OCI-LY1 (cell line): ENCODE data around the gene LIPF.
"Not testable (repeated sequence)": the region's sequence is repeated elsewhere in the genome, so short reads cannot be mapped to it uniquely, and the experiment has no call there.

Source experiments
- H2AFZ ChIP-seq: fragments of 200-600 bp; sonication (generic), shearing (Covaris generic); 2 replicates; pipeline ENCODE4 v1.6.0; 2014; ENCODE audit warnings: antibody characterized with exemption, mild to moderate bottlenecking, low read length
- H3F3A ChIP-seq: fragments of 200-600 bp; sonication (generic), shearing (Covaris generic); 2 replicates; pipeline ENCODE4 v1.6.0; 2014; ENCODE audit warnings: mild to moderate bottlenecking, antibody characterized with exemption, low read length, moderate library complexity; ENCODE audit not compliant: insufficient read depth
- H3K27ac ChIP-seq: fragments of 200-600 bp; sonication (generic); 2 replicates; pipeline ENCODE4 v1.5.1; 2014; ENCODE audit warnings: low read length, mixed run types, mild to moderate bottlenecking, low read depth; ENCODE audit not compliant: poor library complexity, severe bottlenecking
- H3K27me3 ChIP-seq: fragments of 200-600 bp; sonication (generic); 2 replicates; pipeline ENCODE4 v1.6.0; 2014; ENCODE audit warnings: antibody characterized with exemption, mild to moderate bottlenecking, low read length, moderate library complexity; ENCODE audit not compliant: insufficient read depth
- H3K36me3 ChIP-seq: fragments of 200-600 bp; sonication (generic); 2 replicates; pipeline ENCODE4 v1.6.1; 2014; ENCODE audit warnings: mild to moderate bottlenecking, antibody characterized with exemption, low read length, moderate library complexity, mixed read lengths; ENCODE audit not compliant: insufficient read depth
- H3K4me1 ChIP-seq: fragments of 200-600 bp; sonication (generic); 2 replicates; pipeline ENCODE4 v1.5.1; 2014; ENCODE audit warnings: mild to moderate bottlenecking, low read length, moderate library complexity; ENCODE audit not compliant: insufficient read depth, severe bottlenecking
- H3K4me2 ChIP-seq: fragments of 200-600 bp; sonication (generic), shearing (Covaris generic); 2 replicates; pipeline ENCODE4 v1.6.1; 2014; ENCODE audit warnings: low read length
- H3K4me3 ChIP-seq: fragments of 200-600 bp; sonication (generic); 2 replicates; pipeline ENCODE4 v1.5.1; 2014; ENCODE audit warnings: low read length, low read depth, mild to moderate bottlenecking, mixed read lengths; ENCODE audit not compliant: poor library complexity, severe bottlenecking
- H3K79me2 ChIP-seq: fragments of 200-600 bp; shearing (Covaris generic); 2 replicates; pipeline ENCODE4 v1.6.1; 2016; ENCODE audit warnings: mixed run types, low read length, mixed read lengths; ENCODE audit not compliant: insufficient read depth
- H3K9ac ChIP-seq: fragments of 200-600 bp; sonication (generic), shearing (Covaris generic); 2 replicates; pipeline ENCODE4 v1.6.1; 2014; ENCODE audit warnings: mild to moderate bottlenecking, low read length, mixed read lengths
- H3K9me2 ChIP-seq: fragments of 200-600 bp; sonication (generic), shearing (Covaris generic); 2 replicates; pipeline ENCODE4 v1.6.1; 2014; ENCODE audit warnings: low read depth, mild to moderate bottlenecking, low read length, mixed read lengths
- H3K9me3 ChIP-seq: fragments of 200-600 bp; shearing (Covaris generic); 2 replicates; pipeline ENCODE4 v1.6.1; 2014; ENCODE audit warnings: low read length, mixed read lengths
- H4K20me1 ChIP-seq: fragments of 200-600 bp; sonication (generic), shearing (Covaris generic); 2 replicates; pipeline ENCODE4 v1.6.0; 2016; ENCODE audit warnings: mild to moderate bottlenecking, low read length; ENCODE audit not compliant: insufficient read depth
- EZH2 ChIP-seq: fragments of 200-600 bp; sonication (generic), shearing (Covaris generic); IDR thresholded peaks from 2 replicates; pipeline ENCODE4 v1.8.0; 2017; ENCODE audit warnings: borderline replicate concordance, mixed run types, mild to moderate bottlenecking, antibody characterized with exemption, low read length, moderate library complexity, mixed read lengths
- TF ChIP-seq, protein P1 (sequence below): fragments of 200-600 bp; sonication (generic), shearing (Covaris generic); IDR thresholded peaks from 2 replicates; pipeline ENCODE4 v1.5.1; 2017; ENCODE audit warnings: mild to moderate bottlenecking, antibody characterized with exemption, low read length, moderate library complexity, mixed read lengths

Gene LIPF

DNA sequence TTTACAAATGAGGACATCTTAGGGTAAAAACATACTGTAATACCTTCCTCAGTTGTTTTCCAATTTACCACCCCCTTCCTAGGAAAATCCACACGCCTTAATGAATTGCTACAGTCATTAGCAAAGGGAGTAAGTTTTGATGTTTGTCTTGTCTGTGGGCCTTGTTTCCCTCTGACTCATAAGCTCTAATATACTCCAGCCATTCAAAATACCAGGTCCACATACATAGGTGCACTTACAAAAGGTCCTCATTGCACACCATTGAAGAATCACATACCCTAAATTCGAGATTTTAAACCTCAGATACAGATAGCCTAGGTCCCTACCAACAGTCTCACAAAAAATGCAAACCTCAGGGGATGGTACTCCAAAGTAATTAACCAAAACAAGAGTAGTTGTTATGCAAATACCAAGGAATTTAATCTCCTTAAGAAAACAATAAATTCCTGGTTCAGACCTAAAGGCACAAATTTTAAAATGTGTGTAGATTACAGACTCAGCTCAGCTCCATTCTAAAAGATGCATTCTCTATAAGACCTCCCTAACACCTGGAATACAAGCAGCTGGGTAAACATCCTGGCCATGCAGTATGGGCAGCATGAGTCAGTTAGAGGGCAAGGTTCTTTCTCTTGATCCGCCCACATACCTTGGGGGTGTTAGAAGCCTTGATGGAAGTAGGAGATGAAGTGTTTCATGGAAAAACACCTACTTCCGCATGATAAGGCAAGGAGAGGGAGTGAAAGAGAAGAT, 38.8 kb downstream of the LIPF start:
- no peaks in the 10 kb centered on the region for H3K79me2 ChIP-seq
- H3K27ac ChIP-seq, result no peak overlapping the region
- no peaks in the 10 kb centered on the region for H4K20me1 ChIP-seq
- H3K4me3 ChIP-seq, result no peak overlapping the region
- no peaks in the 10 kb centered on the region for H3K4me1 ChIP-seq
- no peaks in the 10 kb centered on the region for H3K36me3 ChIP-seq
- no peaks in the 10 kb centered on the region for H3K27me3 ChIP-seq
- no peaks in the 10 kb centered on the region for H3K9me2 ChIP-seq
- H3K9me3 ChIP-seq, result no peaks in the 10 kb centered on the region
- no peak overlapping the region for H3K9ac ChIP-seq
- no peak overlapping the region for H2AFZ ChIP-seq
- H3F3A ChIP-seq, result no peaks in the 10 kb centered on the region
- H3K4me2 ChIP-seq, result no peak overlapping the region
- TF ChIP-seq, protein P1, sequence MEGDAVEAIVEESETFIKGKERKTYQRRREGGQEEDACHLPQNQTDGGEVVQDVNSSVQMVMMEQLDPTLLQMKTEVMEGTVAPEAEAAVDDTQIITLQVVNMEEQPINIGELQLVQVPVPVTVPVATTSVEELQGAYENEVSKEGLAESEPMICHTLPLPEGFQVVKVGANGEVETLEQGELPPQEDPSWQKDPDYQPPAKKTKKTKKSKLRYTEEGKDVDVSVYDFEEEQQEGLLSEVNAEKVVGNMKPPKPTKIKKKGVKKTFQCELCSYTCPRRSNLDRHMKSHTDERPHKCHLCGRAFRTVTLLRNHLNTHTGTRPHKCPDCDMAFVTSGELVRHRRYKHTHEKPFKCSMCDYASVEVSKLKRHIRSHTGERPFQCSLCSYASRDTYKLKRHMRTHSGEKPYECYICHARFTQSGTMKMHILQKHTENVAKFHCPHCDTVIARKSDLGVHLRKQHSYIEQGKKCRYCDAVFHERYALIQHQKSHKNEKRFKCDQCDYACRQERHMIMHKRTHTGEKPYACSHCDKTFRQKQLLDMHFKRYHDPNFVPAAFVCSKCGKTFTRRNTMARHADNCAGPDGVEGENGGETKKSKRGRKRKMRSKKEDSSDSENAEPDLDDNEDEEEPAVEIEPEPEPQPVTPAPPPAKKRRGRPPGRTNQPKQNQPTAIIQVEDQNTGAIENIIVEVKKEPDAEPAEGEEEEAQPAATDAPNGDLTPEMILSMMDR, result no peak

DNA sequence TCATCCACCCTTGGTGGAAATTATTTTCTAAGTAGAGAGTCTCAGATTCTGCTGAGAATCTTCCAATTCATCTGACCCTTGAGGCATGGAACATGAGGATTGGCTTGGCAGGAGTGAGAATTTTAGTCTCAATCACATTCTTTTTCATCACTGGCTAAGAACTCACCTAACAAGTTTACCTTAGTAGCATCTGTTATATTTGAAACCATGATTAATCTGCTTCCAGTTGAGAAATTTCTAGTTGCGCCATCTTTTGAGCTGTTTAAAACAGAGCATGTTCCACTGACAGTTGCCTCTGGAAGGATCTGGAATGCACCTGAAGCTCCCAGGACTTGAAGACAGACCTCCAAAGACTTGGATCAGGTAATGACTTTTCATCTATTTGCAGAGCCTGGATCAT, 41.7 kb downstream of the LIPF start, which contains the start of gene LIPK:
Gene LIPK (plus strand): TSS at position 292 of the 400 bp plus-strand sequence. CDS start 18,295 bp downstream, outside the sequence.
- H2AFZ ChIP-seq, result no peak within 1 kb of the TSS
- no peaks in the 10 kb centered on the region for H3K9me3 ChIP-seq
- no peaks in the 10 kb centered on the region for H3K79me2 ChIP-seq
- H3K27me3 ChIP-seq, result no peaks in the 10 kb centered on the region
- no peaks in the 10 kb centered on the region for H3K36me3 ChIP-seq
- H3K9ac ChIP-seq, result no peak within 1 kb of the TSS
- H3K4me2 ChIP-seq, result no peak within 1 kb of the TSS
- no peak within 1 kb of the TSS for H3K4me3 ChIP-seq
- H3K9me2 ChIP-seq, result no peaks in the 10 kb centered on the region
- no peaks in the 10 kb centered on the region for H3K4me1 ChIP-seq
- no peak within 1 kb of the TSS for H3K27ac ChIP-seq
- H3F3A ChIP-seq, result no peaks in the 10 kb centered on the region
- no peak for TF ChIP-seq EZH2
- TF ChIP-seq, protein P1, result no peak
- H4K20me1 ChIP-seq, result no peaks in the 10 kb centered on the region

DNA sequence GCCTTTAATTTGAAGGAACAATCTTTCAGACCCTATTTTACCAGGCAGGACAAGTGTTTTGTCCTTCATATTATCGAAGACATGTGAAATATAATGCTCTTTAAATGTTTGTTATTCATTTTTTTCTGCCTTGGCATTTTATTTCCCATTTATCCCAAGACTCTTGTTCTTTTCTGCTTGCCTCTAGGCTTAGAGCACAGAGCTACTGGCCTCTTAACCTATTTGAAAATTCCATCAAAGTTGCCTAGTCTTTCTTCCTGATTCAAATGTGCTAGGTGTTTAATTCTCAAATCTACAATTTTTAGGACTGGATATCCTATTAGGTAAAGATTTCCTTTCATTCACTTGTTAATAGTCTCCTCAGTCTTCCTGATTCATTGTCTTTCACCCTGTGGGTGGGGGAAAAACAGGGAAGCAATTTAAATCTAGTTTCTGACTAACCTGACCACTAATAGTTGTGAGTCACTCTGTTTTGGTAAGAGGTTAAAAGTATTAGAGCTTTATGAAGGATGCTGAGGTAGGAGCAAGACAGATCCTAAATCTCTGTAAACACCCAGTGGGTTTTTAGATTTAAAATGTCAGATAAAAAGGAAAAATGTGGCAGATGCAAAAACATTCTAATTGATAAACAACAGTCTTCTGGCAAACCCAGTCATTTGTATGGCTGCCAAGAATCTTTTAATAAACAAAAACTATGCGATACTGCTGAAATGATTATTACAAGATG, 43.4 kb downstream of the LIPF start:
- H3K4me3 ChIP-seq, result no peak overlapping the region
- no peak overlapping the region for H3K9ac ChIP-seq
- no peaks in the 10 kb centered on the region for H3K36me3 ChIP-seq
- H3K4me1 ChIP-seq, result no peaks in the 10 kb centered on the region
- no peak overlapping the region for H3K27ac ChIP-seq
- no peaks in the 10 kb centered on the region for H3K27me3 ChIP-seq
- H3F3A ChIP-seq, result no peaks in the 10 kb centered on the region
- H4K20me1 ChIP-seq, result no peaks in the 10 kb centered on the region
- no peak overlapping the region for H3K4me2 ChIP-seq
- H3K9me3 ChIP-seq, result no peaks in the 10 kb centered on the region
- H3K9me2 ChIP-seq, result no peaks in the 10 kb centered on the region
- no peaks in the 10 kb centered on the region for H3K79me2 ChIP-seq
- no peak for TF ChIP-seq EZH2
- TF ChIP-seq, protein P1, result no peak
- no peak overlapping the region for H2AFZ ChIP-seq

DNA sequence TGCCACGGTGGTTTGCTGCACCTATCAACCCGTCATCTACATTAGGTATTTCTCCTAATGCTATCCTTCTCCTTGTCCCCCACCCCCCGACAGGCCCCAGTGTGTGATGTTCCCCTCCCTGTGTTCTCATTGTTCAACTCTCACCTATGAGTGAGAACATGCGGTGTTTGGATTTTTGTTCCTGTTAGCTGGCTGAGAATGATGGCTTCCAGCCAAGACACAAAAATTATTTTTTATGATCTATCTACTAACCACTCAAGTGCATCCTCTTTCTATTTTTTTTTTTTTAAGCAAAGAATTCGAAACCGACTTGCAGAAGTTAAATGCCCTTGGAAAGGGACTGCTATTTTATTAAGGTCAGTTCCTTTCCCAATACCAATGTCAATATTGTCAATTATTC, 45.1 kb downstream of the LIPF start:
- not testable (repeated sequence) for H4K20me1 ChIP-seq, H3K79me2 ChIP-seq, H3K9me3 ChIP-seq, H3K27me3 ChIP-seq, H3F3A ChIP-seq, H3K36me3 ChIP-seq, H3K4me1 ChIP-seq, H3K4me2 ChIP-seq, H2AFZ ChIP-seq, H3K9ac ChIP-seq, H3K27ac ChIP-seq, H3K4me3 ChIP-seq, H3K9me2 ChIP-seq
